GM21576 (cell line): ENCODE results near the gene RNASE11.
"Not testable (repeated sequence)": the region's sequence is repeated elsewhere in the genome, so short reads cannot be mapped to it uniquely, and the experiment has no call there.

Source experiments
- ATAC-seq: cut with Tn5 transposase; IDR thresholded peaks from one replicate; pipeline ENCODE4 v1.9.1; 2021; ENCODE audit warnings: mild to moderate bottlenecking, moderate library complexity; ENCODE audit not compliant: unreplicated experiment

RNASE11 gene

DNA sequence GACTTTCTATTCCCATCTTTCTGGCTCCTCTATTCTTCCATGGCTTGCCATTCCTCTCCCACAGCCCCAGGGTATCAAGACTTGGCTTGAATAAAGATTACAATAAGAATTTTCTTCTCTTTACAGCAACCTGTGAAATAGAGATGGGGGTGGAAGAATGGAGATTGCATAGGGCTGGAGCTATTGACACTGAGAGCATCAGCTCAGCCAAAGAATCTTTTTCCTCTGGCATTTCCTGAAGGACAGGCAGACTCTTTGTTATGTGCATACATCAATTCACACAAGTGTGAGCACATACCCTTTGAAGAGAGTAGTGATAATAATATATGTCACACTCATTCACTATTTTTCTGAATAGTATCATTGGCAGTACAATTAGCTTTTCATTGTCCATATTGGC is 4.7 kb downstream of the RNASE11 start:
- no peak for ATAC-seq

DNA sequence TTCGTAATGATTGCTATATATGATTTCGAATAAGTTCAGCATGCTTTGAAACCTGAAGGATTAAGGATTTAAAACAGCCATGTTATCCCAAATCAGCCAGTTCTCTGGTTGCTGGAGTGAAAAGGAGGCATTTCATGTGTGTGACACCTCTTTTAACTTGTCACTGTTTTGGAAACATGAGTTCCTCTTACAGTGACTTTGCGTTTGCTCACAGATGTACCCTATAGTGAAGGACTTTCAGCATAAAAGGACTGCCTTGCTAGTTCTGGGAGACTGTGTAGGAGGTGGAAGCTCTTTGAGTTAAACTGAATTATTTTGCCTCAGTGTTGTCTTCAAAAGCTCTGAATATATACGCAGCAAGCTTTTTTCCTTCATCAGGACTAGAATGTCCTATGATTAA is 7.6 kb downstream of the RNASE11 start:
- ATAC-seq = no peak

DNA sequence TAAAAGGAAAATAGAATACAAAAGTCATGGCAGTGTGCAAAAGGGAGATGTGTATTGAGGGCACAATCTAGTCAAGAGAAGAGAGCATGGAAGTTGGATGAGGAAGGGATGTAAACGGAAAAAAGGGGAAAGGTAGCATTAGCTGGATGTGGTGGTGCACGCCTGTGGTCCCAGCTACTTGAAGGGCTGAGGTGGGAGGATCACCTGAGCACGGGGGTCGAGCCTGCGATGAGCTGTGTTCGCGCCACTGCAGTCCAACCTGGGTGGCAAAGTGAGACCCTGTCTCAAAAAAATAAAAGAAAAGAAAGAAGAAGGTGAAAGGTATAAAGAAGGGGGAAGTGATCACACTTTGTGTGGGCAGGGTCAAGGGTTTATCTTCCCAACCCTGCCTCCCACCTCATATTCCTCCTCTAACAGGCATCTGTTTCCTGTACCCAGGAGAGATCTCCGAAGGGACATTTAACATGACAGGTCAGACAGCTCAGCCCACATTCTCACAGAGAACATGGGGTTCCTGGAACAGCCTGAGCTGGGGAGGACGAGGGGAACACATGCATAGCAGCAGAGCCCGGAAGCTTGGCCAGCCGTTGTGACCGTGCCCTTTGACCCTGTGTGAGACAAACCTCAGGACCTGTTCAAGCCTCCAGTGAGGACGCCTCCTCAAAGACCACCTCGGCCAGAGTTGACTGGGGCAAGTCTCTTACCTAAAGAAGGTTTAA is 8.9 kb downstream of the RNASE11 start:
- ATAC-seq = no peak

DNA sequence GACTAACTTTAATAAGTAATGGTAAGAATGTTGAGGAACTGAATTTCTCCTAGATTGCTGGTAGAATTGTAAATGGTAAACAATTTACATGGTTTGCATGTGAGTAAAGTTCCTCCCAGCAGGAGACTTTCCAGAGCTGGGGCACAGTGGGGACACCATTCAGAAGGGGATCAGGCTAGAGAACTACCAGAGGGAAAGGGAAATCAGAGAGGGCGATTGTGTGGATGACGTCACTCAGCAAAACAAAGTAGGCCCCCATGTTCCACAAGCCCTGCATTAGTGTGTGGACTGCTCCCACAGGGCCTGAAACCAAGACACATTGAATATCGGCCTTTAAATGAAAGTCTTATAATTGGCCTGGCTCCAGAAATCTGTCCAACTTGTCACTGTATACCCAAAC is 9.5 kb downstream of the RNASE11 start:
- ATAC-seq = no peak

DNA sequence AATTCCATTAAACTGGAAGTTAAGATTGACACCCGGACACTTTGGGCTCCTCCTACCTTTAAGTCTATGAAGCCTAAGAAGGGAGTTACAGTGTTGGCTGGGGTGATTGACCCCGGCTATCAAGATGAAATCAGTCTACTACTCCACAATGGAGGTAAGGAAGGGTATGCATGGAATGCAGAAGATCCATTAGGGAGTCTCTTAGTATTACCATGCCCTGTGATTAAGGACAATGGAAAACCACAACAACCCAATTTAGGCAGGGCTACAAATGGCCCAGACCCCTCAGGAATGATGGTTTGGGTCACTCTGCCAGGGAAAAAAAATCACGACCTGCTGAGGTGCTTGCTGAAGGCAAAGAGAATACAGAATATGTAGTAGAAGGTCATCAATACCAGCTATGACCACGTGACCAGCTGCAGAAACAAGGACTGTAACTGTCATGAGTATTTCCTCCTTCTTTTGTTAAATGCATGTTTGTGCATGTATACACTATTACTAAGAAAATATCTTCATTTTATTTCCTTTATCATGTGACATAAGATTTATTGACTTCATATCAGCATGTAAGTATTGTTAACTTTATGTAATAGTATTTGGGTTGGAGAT is 15.3 kb downstream of the RNASE11 start:
- ATAC-seq = not testable (repeated sequence)

DNA sequence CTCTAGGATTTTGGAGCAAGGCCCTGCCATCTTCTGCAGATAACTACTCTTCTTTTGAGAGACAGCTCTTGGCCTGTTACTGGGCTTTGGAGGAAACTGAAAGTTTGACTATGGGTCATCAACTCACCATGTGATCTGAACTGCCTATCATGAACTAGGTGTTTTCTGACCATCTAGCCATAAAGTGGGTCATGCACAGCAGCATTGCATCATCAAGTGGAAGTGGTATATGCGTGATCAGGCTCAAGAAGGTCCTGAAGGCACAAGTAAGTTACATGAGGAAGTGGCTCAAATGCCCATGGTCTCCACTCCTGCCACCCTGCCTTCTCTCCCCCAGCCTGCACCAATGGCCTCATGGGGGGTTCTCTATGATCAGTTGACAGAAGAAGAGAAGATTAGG is 17.1 kb downstream of the RNASE11 start:
- ATAC-seq = not testable (repeated sequence)

DNA sequence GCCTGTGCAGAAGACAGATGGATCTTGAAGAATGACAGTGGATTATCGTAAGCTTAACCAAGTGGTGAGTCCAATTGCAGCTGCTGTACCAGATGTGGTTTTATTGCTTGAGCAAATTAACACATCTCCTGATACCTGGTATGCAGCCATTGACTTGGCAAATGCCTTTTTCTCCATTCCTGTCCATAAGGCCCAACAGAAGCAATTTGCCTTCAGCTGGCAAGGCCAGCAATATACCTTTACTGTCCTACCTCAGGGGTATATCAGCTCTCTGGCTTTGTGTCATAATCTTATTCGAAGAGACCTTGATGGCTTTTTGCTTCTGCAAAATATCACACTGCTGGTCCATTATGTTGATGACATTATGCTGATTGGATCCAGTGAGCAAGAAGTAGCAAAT is 17.9 kb downstream of the RNASE11 start:
- ATAC-seq = not testable (repeated sequence)

DNA sequence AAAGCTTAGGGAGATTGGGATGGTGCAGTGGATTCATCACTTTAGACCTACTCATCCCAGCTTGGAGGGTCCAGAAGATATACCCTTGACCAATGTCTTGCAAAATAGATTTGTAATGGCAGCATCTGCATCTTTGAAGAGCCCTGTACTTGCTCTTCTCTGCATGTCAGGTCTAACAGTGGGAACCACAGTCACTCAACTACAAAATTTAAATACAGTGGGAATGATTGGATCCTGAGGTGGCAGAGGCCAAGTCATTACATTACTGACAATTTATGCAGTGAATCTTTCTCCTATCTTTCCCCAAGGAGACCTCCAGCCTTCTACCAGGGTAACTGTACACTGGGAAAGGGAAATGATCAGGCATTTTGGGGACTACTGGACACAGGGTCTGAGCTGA is 18.7 kb downstream of the RNASE11 start:
- ATAC-seq = no peak

DNA sequence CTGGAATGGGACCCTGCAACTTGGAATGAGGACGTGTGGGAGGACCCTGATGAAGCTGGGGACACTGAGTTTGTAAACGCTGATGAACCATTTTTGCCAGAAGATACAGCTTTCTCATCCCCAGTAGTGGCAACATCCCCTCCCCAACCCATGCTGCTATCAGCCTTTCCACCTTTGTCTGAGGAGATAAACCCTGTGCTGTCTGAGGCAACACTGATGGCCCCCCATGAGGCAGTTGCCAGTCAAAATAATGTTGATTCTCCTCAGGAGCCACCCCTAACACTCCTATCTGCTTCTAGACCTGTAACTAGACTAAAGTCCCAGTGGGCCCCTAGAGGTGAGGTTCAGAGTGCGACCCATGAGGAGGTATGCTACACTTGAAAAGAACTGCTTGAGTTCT is 19.4 kb downstream of the RNASE11 start:
- no peak for ATAC-seq

DNA sequence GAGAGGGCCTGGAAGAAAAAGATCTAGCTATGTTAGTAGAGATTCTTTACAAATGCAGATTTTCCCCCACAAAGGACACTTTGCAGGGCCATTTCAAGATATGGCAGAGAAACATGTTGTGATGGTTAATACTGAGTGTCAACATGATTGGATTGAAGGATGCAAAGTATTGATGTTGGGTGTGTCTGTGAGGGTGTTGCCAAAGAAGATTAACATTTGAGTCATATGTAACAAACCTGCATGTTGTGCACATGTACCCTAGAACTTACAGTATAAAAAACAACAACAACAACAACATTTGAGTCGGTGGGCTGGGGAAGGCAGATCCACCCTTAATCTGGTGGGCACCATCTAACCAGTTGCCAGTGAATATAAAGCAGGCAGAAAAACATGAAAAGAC is 20.6 kb downstream of the RNASE11 start:
- not testable (repeated sequence) for ATAC-seq

DNA sequence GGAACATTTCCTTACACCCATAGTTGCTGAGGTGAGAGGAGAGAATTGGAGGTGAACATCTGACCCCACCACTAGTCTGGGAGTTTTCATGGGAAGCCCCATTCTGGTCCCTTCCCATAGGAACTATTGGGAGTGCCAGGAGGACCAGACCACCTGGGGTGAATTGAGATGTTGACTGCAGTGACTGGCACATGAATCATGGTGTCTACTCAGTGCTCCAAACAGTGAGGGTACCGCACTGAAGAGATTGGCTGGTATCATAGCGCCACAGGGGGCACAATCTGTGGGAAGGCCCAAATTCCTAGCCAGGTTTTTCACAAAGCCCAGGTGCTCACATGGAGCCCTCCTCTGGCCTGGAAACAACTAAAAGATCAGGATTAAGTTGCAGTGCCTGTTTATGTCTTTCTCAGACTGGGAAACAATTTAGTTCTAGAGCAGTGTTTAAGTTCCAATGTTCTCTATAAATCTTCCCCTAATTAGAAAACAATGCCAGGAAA is 23.3 kb downstream of the RNASE11 start:
- no peak for ATAC-seq

DNA sequence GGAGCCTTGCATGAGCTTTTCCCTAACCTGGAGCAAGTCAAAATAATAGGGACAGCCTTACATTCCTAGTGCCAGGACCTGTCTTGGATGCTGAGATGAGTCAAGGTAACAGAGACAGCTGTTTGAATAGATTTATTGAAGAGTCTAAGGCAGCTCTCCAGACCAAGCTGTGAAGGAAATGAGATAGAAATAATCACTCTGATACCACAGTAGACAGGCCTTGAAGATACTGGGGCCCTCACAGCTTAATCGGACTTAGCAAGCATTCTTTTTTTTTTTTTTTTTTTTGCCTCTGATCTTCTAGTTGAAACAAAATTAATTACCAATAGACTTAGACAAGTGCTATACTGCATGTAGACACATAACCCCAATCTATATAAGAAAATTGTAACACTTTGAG is 23.8 kb downstream of the RNASE11 start:
- ATAC-seq = no peak

DNA sequence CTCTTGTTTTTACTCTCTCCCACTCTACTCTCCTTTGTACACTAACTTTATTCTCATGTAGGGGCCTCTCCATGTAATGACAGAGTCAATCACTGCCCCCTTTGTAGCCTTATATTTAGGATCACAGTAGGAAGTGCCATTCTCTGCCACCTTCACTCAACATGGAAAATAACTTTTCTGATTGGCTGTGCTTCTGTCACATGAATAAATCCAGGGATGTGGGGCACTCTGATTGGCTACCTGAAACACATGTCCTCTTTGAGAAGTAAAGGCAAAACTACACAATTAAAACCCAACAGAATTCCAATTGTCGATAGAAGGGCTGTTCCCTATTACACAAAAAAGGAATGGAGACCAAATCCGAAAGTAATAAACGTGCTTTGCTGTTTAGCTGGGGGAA is 26.8 kb downstream of the RNASE11 start, which contains the start of gene RNASE9:
RNASE9 (minus strand) TSS at position 87 of the 400 bp plus-strand sequence.
- ATAC-seq = no peak

DNA sequence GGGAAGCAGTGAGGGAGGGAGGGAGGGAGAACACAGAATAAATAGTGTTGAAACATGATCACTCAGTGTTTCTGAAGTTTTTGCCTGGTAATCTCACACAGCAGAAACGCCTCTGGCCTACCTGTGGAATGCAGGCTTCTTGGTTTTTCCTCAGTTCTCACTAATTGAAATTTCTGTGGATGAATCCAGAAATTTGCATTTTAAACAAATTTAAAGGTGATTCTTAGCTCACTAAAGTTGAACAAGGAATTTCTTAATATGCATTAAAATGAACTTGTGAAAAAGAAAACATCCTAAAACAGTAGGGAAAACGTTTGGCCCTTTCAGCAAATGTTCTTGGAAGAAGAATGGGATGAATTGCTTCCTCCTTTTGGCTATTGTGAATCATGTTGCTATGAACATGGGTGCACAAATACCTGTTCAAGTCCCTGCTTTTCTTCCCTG is 28.3 kb downstream of the RNASE11 start:
- ATAC-seq = no peak

DNA sequence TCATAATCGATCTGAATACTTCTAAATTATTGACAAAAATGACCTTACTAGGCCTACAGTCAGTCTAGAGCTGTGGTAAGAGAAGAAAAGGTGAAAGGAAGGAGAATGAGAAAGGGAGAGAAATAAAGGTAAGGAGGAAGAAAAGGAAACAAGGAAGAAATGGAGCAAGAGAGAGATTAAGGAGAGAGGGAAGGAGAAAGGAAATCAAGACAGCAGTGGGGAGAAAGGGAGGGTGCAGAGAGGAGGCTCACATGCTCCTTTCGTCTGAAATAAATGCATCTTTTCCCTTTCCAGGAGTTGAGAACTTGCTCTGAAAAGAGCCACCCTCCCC is 30.6 kb downstream of the RNASE11 start:
- ATAC-seq = no peak

DNA sequence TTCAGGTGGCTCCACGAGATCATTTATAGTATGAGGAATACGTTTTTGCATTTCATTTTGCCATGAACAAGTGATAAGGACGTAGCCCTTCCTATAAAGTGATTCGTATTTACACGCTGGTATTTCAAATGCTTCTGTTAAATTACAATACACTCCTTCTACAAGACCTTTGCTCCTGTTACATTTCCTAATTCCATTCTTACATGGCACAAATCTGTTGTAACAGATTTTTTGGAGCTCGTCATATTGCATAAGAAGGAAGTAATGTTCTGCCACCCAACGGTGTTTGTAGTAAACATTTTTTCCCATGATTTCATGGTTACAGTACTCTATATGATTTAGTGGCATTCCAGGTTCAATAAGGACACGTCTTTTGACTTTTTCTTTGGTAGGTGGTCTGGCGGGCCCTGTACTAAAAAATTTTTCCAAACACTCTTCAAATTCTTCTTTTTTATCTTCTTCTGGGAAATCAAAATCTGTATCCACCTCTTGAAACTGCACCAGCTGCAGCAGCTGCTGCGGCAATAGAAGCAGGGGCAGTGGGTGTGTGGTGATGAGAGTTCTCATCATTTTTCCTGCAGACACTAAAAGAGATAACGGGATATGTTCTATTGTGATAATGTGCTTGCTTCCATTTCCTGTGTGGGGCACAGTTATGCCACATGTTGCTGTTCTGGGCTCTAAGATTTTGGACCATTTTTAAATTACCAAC is 31.1 kb downstream of the RNASE11 start:
- ATAC-seq = no peak

DNA sequence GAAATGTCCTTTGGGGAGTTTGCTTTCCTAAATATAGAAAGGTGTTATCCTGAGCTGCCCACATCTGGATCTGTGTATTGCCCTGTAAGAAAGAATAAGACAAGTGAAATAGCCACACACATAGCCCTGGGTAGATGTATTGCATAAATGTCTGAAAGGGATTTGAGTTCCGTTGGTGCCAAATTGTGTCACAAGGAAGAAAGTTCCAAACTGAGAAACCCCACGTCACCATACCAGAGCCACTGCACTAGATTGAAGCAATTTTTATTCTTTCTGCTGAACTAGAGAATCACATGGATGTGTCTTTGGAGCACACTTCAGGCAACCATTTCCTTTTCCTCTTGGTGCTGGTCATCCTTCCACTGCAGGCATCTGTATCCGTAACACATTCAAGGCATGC is 32.0 kb downstream of the RNASE11 start:
- no peak for ATAC-seq

DNA sequence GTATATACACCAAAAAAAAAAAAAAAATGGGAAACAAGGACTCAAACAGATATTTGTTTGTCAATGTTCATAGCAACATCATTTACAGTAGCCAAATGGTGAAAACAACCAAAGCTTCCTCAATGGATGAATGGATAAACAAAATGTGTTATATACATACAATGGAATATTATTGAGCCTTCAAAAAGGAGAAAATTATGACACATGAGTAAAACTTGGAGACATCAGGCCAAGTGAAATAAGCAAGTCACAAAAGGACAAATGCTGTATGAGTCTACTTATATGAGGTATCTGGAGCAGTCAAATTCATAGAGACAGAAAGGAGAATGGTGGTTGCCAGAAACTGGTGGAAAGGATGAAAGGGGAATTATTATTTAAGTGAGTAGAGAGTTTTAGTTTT is 34.8 kb downstream of the RNASE11 start:
- no peak for ATAC-seq

DNA sequence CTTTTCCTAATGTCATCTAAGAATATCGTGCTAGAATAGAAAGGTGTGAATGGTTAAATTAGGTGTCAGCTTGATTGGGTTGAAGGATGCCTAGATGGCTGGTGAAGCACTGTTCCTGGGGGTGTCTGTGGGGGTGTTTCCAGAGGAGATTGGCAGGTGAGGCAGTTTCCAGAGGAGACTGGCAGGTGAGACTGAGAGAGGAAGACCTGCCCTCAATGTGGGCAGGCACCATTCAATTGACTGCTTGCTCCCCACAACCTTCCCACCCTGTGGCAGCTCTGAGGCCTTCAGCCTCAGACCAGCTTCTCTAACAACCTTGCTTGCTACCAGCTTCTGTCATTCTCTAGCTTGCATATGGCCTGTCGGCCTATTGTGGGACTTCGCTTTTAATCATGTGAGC is 36.2 kb downstream of the RNASE11 start:
- ATAC-seq = no peak

DNA sequence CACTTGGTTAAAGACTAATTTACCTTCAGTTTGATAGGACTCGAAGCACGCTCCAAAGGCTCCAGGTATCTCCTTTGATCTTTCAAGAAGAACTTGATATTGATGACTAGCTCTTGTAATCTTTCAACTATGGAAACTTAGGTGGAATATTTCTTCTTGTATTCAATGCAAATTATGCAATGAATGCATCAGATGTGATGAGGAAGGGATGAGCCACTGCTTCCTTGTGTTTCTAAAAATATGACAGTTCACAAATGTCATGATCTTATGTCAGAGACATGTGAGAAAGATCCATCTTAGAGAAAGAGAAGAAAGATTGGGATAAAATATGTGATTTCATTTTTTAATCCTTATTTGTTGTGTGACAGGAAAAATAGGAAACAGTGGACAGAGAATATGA is 36.9 kb downstream of the RNASE11 start:
- ATAC-seq = no peak

DNA sequence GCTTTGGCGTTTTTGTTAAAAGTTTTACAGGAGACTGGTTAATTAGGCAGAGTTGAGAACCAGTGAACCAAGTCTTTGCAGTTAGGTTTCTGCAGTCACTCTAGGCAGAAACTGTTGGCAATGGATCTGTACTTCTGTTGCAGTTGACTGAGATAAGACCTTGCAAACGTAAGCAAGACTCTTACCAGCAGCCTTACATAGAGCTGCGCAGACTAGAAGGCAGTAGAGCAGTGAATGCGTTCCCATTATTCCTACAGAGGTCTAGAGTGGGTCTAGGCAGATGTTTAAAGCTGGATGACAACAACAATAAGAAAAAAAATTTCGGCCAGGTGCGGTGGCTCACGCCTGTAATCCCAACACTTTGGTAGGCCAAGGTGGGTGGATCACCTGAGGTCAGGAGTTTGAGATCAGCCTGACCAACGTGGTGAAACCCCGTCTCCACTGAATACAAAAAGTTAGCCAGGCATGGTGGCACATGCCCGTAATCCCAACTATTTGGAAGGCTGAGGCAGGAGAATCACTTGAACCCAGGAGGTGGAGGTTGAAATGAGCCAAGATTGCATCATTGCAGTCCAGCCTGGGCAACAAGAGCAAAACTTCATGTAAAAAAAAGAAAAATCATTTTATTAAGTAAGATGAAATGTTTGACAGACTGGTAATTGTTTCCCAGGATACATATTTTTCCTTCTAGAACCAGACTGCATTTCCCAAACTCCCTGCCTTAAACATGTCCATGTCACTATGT is 39.2 kb downstream of the RNASE11 start:
- no peak for ATAC-seq
